Vein endothelial cell (primary cell): ENCODE measurements around the gene PGR. TPM values are rescaled to one million over a fixed set of nuclear protein-coding genes. Genes with fewer than 3 reads are reported as not detected.

ENCODE experiments used
- total RNA-seq: library from RNA; depleted of rRNA; stranded (reverse); fragments of >200 nt; gene quantifications from 2 replicates; pipeline ENCODE4 v1.2.3, GENCODE V29; 2012

Gene PGR
- total RNA-seq = 0.10 TPM in 1 of 2 replicates, not detected in the other

GRCh38 chr11:101129203-101129943 is at the start of gene PGR:
Gene PGR (minus strand): TSS chr11:101129813. CDS start chr11:101129070, 743 bp downstream.

